ENCODE results near the gene EML4.
"Not testable (repeated sequence)": the region's sequence is repeated elsewhere in the genome, so short reads cannot be mapped to it uniquely, and the experiment has no call there.

EML4 gene

GRCh38 chr2:42314892-42315468 is 145.8 kb downstream of the EML4 start:
- DNase-seq, result no peak

GRCh38 chr2:42315844-42316470 is 146.8 kb downstream of the EML4 start:
- DNase-seq, result no peak

GRCh38 chr2:42316910-42317309 is 147.8 kb downstream of the EML4 start:
- no peak for DNase-seq

- DNase-seq, result no peak
Observed at GRCh38 chr2:42317486-42317885, 148.3 kb downstream of the EML4 start.

GRCh38 chr2:42317945-42318344 is 148.8 kb downstream of the EML4 start:
- DNase-seq, result no peak

GRCh38 chr2:42319265-42319664 is 150.1 kb downstream of the EML4 start:
- DNase-seq, result no peak

GRCh38 chr2:42321452-42322064 is 152.4 kb downstream of the EML4 start:
- no peak for DNase-seq

GRCh38 chr2:42324244-42324643 is 155.1 kb downstream of the EML4 start:
- DNase-seq, result no peak

GRCh38 chr2:42324949-42325348 is 155.8 kb downstream of the EML4 start:
- no peak for DNase-seq

GRCh38 chr2:42325609-42326008 is 156.5 kb downstream of the EML4 start:
- no peak for DNase-seq

GRCh38 chr2:42327125-42327524 is 158.0 kb downstream of the EML4 start:
- DNase-seq, result no peak

GRCh38 chr2:42328148-42328833 is 159.1 kb downstream of the EML4 start:
- DNase-seq, result no peak

- no peak for DNase-seq
Observed at GRCh38 chr2:42328923-42329322, 159.8 kb downstream of the EML4 start.

- DNase-seq, result no peak
Observed at GRCh38 chr2:42329736-42330135, 160.6 kb downstream of the EML4 start.

GRCh38 chr2:42331569-42332284 is 162.6 kb downstream of the EML4 start:
- DNase-seq, result no peak

GRCh38 chr2:42332575-42332974 is 163.4 kb downstream of the EML4 start:
- DNase-seq, result no peak

- DNase-seq, result no peak
Observed at GRCh38 chr2:42333579-42333978, 164.4 kb downstream of the EML4 start.

- DNase-seq, result no peak
Observed at GRCh38 chr2:42334220-42334619, 165.1 kb downstream of the EML4 start.

GRCh38 chr2:42334865-42335264 is 165.7 kb downstream of the EML4 start:
- not testable (repeated sequence) for DNase-seq

GRCh38 chr2:42335514-42336104 is 166.5 kb downstream of the EML4 start:
- DNase-seq, result no peak

GRCh38 chr2:42336361-42336965 is 167.3 kb downstream of the EML4 start:
- DNase-seq, result no peak

GRCh38 chr2:42337356-42337820 is 168.2 kb downstream of the EML4 start:
- no peak for DNase-seq
